GM12891 (cell line): ENCODE results near the gene CHMP4A.

Experiments used
- DNase-seq: peaks from one replicate; pipeline ENCODE4 v3.0.0; 2011; ENCODE audit warnings: low spot score; ENCODE audit not compliant: insufficient read length
- FAIRE-seq: peaks from 2 replicates; lab custom pipeline; 2011; peaks lifted over from hg19 to GRCh38; lab: Jason Lieb, UNC
- PAX5 ChIP-seq: IDR thresholded peaks from 2 replicates; pipeline ENCODE4 v1.6.1; 2011; ENCODE audit warnings: low read length, moderate library complexity, mild to moderate bottlenecking; ENCODE audit not compliant: insufficient read depth, severe bottlenecking
- POLR2A ChIP-seq: IDR thresholded peaks from 2 replicates; pipeline ENCODE4 v1.6.1; 2011; ENCODE audit warnings: low read depth, low read length, control low read depth
- POLR2AphosphoS5 ChIP-seq: IDR thresholded peaks from 2 replicates; pipeline ENCODE4 v1.6.1; 2011; ENCODE audit warnings: low read depth, low read length, control low read depth
- POU2F2 ChIP-seq: IDR thresholded peaks from 2 replicates; pipeline ENCODE4 v1.6.1; 2011; ENCODE audit warnings: low read depth, mild to moderate bottlenecking, control low read depth, low read length, moderate library complexity
- SPI1 ChIP-seq: IDR thresholded peaks from 2 replicates; pipeline ENCODE4 v1.6.1; 2011; ENCODE audit warnings: low read depth, low read length, control low read depth
- TAF1 ChIP-seq: IDR thresholded peaks from 2 replicates; pipeline ENCODE4 v1.6.1; 2011; ENCODE audit warnings: low read depth, low read length, control low read depth

Gene CHMP4A

GRCh38 chr14:24198814-24199524 is 14.3 kb downstream of the CHMP4A start:
- DNase-seq: no peak
- FAIRE-seq: no peak
- TF ChIP-seq PAX5 (no peak), POU2F2 (no peak), SPI1 (no peak), POLR2A (no peak), TAF1 (no peak), POLR2AphosphoS5 (no peak)

- DNase-seq (no peak), FAIRE-seq (no peak)
- 0 out of 2 replicates have a peak, but pooled peaks have one; percentile 0 for TF ChIP-seq SPI1
- TF ChIP-seq PAX5: no peak
These were observed 16.2 kb downstream of the CHMP4A start for GRCh38 chr14:24197056-24197450.

- DNase-seq (no peak), FAIRE-seq (no peak)
- TF ChIP-seq TAF1: no peak
- no peak for TF ChIP-seq POU2F2
- TF ChIP-seq POLR2A: no peak
- peak; percentile 70 for TF ChIP-seq SPI1
- no peak for TF ChIP-seq POLR2AphosphoS5
- no peak for TF ChIP-seq PAX5
These were observed 16.9 kb downstream of the CHMP4A start for GRCh38 chr14:24196071-24197055.

GRCh38 chr14:24195186-24196070 is 17.9 kb downstream of the CHMP4A start, which contains the start of gene TM9SF1:
Gene TM9SF1, minus strand, starts transcription at chr14:24195441. Its CDS starts 422 bp downstream, at chr14:24195019.
- DNase-seq: peak; percentile 95
- TF ChIP-seq TAF1: no peak; the same call in 1 of the 2 replicates
- TF ChIP-seq SPI1: peak; percentile 35; the same call in 1 of the 2 replicates
- TF ChIP-seq POLR2AphosphoS5: peak; percentile 45; the same call in 1 of the 2 replicates
- peak; percentile 12; the same call in 1 of the 2 replicates for TF ChIP-seq POU2F2
- TF ChIP-seq POLR2A: peak; percentile 54; the same call in 1 of the 2 replicates
- peak; percentile 96 for FAIRE-seq

GRCh38 chr14:24194873-24195185 is 18.5 kb downstream of the CHMP4A start:
- DNase-seq: no peak
- FAIRE-seq: no peak
- TF ChIP-seq POLR2AphosphoS5 (no peak), POLR2A (no peak), TAF1 (no peak), PAX5 (no peak), POU2F2 (no peak), SPI1 (no peak)

GRCh38 chr14:24194186-24194872 is 19.0 kb downstream of the CHMP4A start:
- DNase-seq: no peak
- no peak for FAIRE-seq
- no peak for TF ChIP-seq SPI1
- no peak for TF ChIP-seq POLR2A

- no peak for TF ChIP-seq SPI1
- no peak for TF ChIP-seq POLR2AphosphoS5
- no peak for TF ChIP-seq POU2F2
- no peak for TF ChIP-seq PAX5
- TF ChIP-seq TAF1: no peak
- no peak for DNase-seq
These were observed 20.4 kb downstream of the CHMP4A start for GRCh38 chr14:24192933-24193332.

GRCh38 chr14:24190416-24190815 is 22.9 kb downstream of the CHMP4A start:
- no peak for DNase-seq
- TF ChIP-seq SPI1 (no peak), POU2F2 (no peak), POLR2AphosphoS5 (no peak), TAF1 (no peak)
- no peak for FAIRE-seq

More at GRCh38 chr14:24192933-24193332, 20.4 kb downstream of the CHMP4A start:
- no peak for FAIRE-seq

- TF ChIP-seq SPI1 (no peak), POLR2A (no peak), PAX5 (no peak), POLR2AphosphoS5 (no peak), POU2F2 (no peak), TAF1 (no peak)
- DNase-seq (no peak), FAIRE-seq (no peak)
These were observed 23.8 kb downstream of the CHMP4A start for GRCh38 chr14:24189460-24189859.
